Hematopoietic multipotent progenitor cell treated with erythropoietin and hydrocortisone succinate and interleukin-3 and kit ligand, for 17 days (in vitro differentiated cells): ENCODE measurements around the gene C5orf22.

ENCODE experiments used
- DNase-seq: peaks from one replicate; pipeline ENCODE4 v3.0.0-alpha.2; 2015; ENCODE audit warnings: low spot score

The C5orf22 gene

GRCh38 chr5:31604644-31605043 lies 72.5 kb downstream of the C5orf22 start:
- no peak for DNase-seq
